Esophagus (tissue), 2 donors: ENCODE data around the gene METTL21A. TPM values are rescaled to one million over a fixed set of nuclear protein-coding genes. Genes with fewer than 3 reads are reported as not detected.

Experiments
- H3K27ac ChIP-seq, 2 donors: one replicate each; pipeline ENCODE4 v1.5.1; 2013; ENCODE audit warnings: low read depth in 2 of 2, mild to moderate bottlenecking in 2 of 2, inconsistent platforms in 1 of 2, low read length in 1 of 2, moderate library complexity in 1 of 2
- H3K27me3 ChIP-seq, 2 donors: one replicate each; pipeline ENCODE4 v1.6.1; 2013; ENCODE audit warnings: low read length in 2 of 2, control low read depth in 1 of 2, mild to moderate bottlenecking in 1 of 2; ENCODE audit not compliant: insufficient read depth in 2 of 2, control insufficient read depth in 1 of 2
- H3K36me3 ChIP-seq, 2 donors: one replicate each; pipeline ENCODE4 v1.6.1; 2013; ENCODE audit warnings: low read length in 1 of 2; ENCODE audit not compliant: control insufficient read depth in 2 of 2, insufficient read depth in 2 of 2
- H3K4me1 ChIP-seq, 2 donors: one replicate each; pipeline ENCODE4 v1.6.1; 2013; ENCODE audit warnings: low read length in 1 of 2; ENCODE audit not compliant: control insufficient read depth in 2 of 2, insufficient read depth in 2 of 2
- H3K4me3 ChIP-seq, 2 donors: one replicate each; pipeline ENCODE4 v1.5.1; 2013; ENCODE audit warnings: low read length in 2 of 2, mild to moderate bottlenecking in 2 of 2, low read depth in 1 of 2, moderate library complexity in 1 of 2
- H3K9me3 ChIP-seq, 2 donors: one replicate each; pipeline ENCODE4 v1.6.1; 2013; ENCODE audit warnings: mild to moderate bottlenecking in 2 of 2, low read depth in 1 of 2, low read length in 1 of 2, moderate library complexity in 1 of 2; ENCODE audit not compliant: control insufficient read depth in 2 of 2, insufficient read depth in 1 of 2
- WGBS, 2 donors: extraction: QIAGEN DNeasy Blood & Tissue Kit; methylation state at CpG; one replicate each; pipeline ENCODE4 v1.1.7; 2013; 5-methylcytosine and 5-hydroxymethylcytosine counted together
- polyA plus RNA-seq, 2 donors: library from polyadenylated mRNA; stranded (reverse); fragments of 200-250 nt; gene quantifications; one replicate each; pipeline ENCODE4 v1.2.3, GENCODE V29; 2013
- donor health status: healthy with polysubstance abuse.
- donor health status: Bipolar disorder and iron deficiency.

Gene METTL21A
- polyA plus RNA-seq: 1 to 10 TPM; 6.6 to 7.7 TPM

DNA sequence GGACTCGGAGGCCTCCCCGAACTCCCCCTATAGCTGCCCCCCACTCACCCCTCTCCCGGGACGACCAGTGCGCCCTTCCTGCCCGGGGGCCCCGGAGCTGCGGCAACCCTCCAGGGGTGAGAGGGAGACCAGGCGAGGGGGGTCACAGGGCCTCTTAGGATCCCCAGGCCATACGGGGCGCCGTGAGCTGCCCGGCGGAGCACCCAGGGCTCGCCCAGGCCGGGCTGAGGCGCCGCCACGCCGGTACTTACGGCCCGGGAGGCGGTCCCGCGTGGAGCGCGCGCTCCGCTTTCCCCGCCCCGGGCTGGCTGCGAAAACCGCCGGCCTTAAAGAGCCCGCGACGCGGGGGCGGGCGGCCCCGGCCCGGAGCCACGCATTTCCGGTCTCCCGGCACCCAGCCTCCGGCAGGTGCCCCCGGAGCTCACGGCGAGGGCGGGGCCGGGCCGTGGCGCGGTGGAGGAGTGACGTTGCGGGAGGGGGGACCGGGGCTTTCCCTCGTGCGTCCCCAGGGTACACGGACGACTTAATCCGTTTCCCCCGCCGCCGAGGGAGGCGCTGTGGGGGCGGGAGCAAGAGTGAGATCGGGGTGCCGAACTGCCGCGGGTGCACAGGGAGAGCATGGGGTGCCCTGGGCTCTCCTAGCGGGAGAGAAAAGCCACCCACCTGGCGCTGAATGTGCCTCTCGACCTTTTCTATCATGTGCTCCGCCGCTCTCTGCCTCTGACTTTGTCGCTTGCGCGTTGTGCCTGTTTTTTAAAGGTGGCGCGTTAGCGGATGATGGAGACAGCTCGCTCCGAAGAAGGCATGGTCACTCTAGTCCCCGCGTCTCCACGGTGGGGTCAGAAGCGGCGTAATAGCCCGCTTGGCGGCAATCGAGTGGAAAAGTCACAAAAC is at the start of gene METTL21A:
Gene METTL21A (minus strand): TSS at position 381 of the 894 bp plus-strand sequence. CDS start 1,019 bp downstream, outside the sequence.
- Histone ChIP-seq H3K36me3 (peaks cover 0 to 6% of the 10 kb centered on the region in 2 donors), H3K4me1 (peaks cover 0 to 3% of the 10 kb centered on the region in 2 donors), H3K27me3 (no peaks in the 10 kb centered on the region), H3K27ac (peak within 1 kb of the TSS; percentile 91 to 94), H3K9me3 (no peaks in the 10 kb centered on the region), H3K4me3 (peak within 1 kb of the TSS; percentile 67 to 84)
- 0 to 1% methylated on average over 89 to 92 of the region's 92 CpGs for WGBS, 2 donors

GRCh38 chr2:207674826-207675225 is 49.6 kb upstream of the METTL21A start:
- H3K9me3 ChIP-seq: no peaks in the 10 kb centered on the region
- H3K27me3 ChIP-seq: no peaks in the 10 kb centered on the region
- WGBS, 2 donors: 74 to 78% methylated on average over 2 of the region's 2 CpGs
- no peaks in the 10 kb centered on the region for H3K36me3 ChIP-seq
- no peak overlapping the region for H3K27ac ChIP-seq
- no peak overlapping the region for H3K4me3 ChIP-seq
- H3K4me1 ChIP-seq: no peaks in the 10 kb centered on the region

GRCh38 chr2:207674266-207674774 is 49.1 kb upstream of the METTL21A start:
- Histone ChIP-seq H3K4me3 (no peak overlapping the region), H3K27ac (no peak overlapping the region), H3K27me3 (no peaks in the 10 kb centered on the region), H3K4me1 (no peaks in the 10 kb centered on the region), H3K36me3 (no peaks in the 10 kb centered on the region), H3K9me3 (no peaks in the 10 kb centered on the region)

DNA sequence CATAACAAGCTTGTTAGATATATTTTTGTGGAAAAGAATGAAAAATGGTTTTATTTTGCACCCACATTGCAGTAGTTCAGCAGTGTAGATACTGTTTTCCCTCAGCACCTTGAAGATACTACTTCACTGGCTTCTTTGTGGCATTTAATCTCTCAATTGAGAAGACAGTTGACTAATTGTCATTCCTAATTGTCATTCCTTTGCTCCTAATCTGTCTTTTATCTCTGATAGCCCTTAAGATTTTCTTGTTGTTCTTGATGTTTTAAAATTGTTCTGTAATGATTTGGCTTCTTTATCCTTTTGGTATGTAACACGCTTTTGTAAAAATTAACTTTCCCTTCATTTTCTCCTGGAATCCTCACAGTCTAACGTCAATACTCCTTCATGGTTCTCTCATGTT is 48.2 kb upstream of the METTL21A start:
- Histone ChIP-seq H3K4me3 (no peak overlapping the region), H3K4me1 (no peaks in the 10 kb centered on the region), H3K27me3 (no peaks in the 10 kb centered on the region), H3K9me3 (no peaks in the 10 kb centered on the region), H3K36me3 (no peaks in the 10 kb centered on the region), H3K27ac (no peak overlapping the region)
- whole genome bisulfite sequencing, 2 donors: 45 to 82% methylated on average over 2 of the region's 2 CpGs

DNA sequence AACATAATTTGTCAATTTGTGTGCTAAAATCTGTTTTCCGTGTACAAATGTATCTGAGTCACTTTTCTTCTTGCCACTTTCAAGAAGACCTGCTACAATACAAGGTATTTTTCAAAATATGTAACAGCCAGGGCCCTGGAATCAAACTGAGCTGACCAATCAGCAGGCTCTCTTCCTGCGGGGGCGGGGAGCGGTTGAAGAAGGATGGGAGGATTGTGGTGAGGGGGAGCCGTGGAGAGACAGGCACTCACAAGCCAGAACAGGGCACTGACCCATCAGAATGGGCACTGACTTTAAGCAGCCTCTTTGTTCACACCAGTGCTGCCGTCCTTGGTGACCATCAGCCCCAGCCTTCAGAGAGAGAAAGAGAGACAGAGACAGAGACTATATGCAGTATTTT is 45.7 kb upstream of the METTL21A start:
- WGBS, 2 donors: 68 to 77% methylated on average over 6 of the region's 6 CpGs
- H3K9me3 ChIP-seq: no peaks in the 10 kb centered on the region
- H3K4me1 ChIP-seq: no peaks in the 10 kb centered on the region
- no peak overlapping the region for H3K27ac ChIP-seq
- no peak overlapping the region for H3K4me3 ChIP-seq
- H3K36me3 ChIP-seq: no peaks in the 10 kb centered on the region
- no peaks in the 10 kb centered on the region for H3K27me3 ChIP-seq

DNA sequence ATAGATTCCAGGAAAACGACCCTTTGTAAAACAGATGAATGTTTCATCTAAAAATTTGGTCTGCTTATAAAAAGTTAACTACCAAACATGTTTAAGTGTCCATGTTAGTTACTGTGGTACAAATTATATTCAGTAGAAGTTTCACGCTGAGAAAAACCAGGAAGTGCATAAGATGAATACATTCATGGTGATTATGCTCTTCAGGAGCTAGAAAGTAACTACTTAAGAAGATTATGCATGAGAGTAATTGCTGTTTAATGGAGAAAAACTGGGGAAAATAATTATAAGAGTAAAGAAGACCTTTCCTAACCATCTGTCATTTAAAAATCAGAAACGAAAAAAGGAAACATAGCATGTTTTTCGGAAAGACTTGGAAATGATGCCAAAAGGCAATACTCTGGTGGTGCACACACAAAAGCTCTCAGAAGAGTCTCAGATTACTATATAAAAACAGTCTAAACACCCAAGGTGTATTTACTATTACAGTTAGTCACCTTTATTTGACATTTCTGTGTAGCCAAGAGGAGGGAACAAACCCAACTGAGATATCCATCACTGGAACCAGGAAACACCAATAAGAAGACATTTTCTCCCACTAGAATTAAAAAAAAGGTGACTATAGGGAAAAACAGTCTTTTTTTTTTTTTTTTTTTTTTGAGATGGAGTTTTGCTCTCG is 38.8 kb upstream of the METTL21A start:
- H3K4me1 ChIP-seq: no peaks in the 10 kb centered on the region
- no peaks in the 10 kb centered on the region for H3K27me3 ChIP-seq
- H3K4me3 ChIP-seq: no peak overlapping the region
- no peak overlapping the region for H3K27ac ChIP-seq
- H3K9me3 ChIP-seq: no peaks in the 10 kb centered on the region
- no peaks in the 10 kb centered on the region for H3K36me3 ChIP-seq
- 54 to 57% methylated on average over 5 of the region's 5 CpGs for WGBS, 2 donors

GRCh38 chr2:207662203-207662602 is 37.0 kb upstream of the METTL21A start:
- Histone ChIP-seq H3K27ac (no peak overlapping the region), H3K36me3 (no peaks in the 10 kb centered on the region), H3K4me3 (no peak overlapping the region), H3K4me1 (no peaks in the 10 kb centered on the region), H3K9me3 (no peaks in the 10 kb centered on the region), H3K27me3 (no peaks in the 10 kb centered on the region)
- 74 to 77% methylated on average over 2 of the region's 2 CpGs for WGBS, 2 donors

GRCh38 chr2:207660994-207661393 is 35.8 kb upstream of the METTL21A start:
- H3K27ac ChIP-seq: no peak overlapping the region
- WGBS, 2 donors: 76 to 78% methylated on average over 7 of the region's 7 CpGs

GRCh38 chr2:207658156-207658555 is 33.0 kb upstream of the METTL21A start:
- Histone ChIP-seq H3K36me3 (no peaks in the 10 kb centered on the region), H3K4me3 (no peak overlapping the region), H3K9me3 (no peaks in the 10 kb centered on the region), H3K27ac (no peak overlapping the region), H3K27me3 (no peaks in the 10 kb centered on the region), H3K4me1 (no peaks in the 10 kb centered on the region)
- WGBS, 2 donors: 77 to 84% methylated on average over 4 of the region's 4 CpGs

More at GRCh38 chr2:207660994-207661393, 35.8 kb upstream of the METTL21A start:
- no peaks in the 10 kb centered on the region for H3K4me1 ChIP-seq
- no peaks in the 10 kb centered on the region for H3K36me3 ChIP-seq
- H3K27me3 ChIP-seq: no peaks in the 10 kb centered on the region
- no peak overlapping the region for H3K4me3 ChIP-seq
- H3K9me3 ChIP-seq: no peaks in the 10 kb centered on the region
